Natural killer cell (primary cell): ENCODE data around the gene CD34. TPM values are rescaled to one million over a fixed set of nuclear protein-coding genes. Genes with fewer than 3 reads are reported as not detected.
A peak's percentile ranks its signal among the peaks of the same experiment; 100 is the strongest.

Source experiments
- ATAC-seq, 3 donors: fragments of 150-1000 bp in 2 of 3; fragments of 200-7000 bp in 1 of 3; cut with Tn5 transposase; 1 replicate in 1 of 3; 2 replicates in 2 of 3; pipeline ENCODE4 v1.10.0; 2021; ENCODE audit warnings: mild to moderate bottlenecking in 2 of 3, moderate library complexity in 2 of 3
- DNase-seq, 2 donors: peaks; one replicate each; pipeline versions ENCODE4 v3.0.0 to v3.0.0-alpha.2; 2013 to 2021; ENCODE audit warnings: mixed read lengths in 1 of 2
- H3K27ac ChIP-seq: one replicate; pipeline ENCODE4 v1.5.1; 2013; ENCODE audit warnings: mild to moderate bottlenecking, low read length
- H3K27me3 ChIP-seq: one replicate; pipeline ENCODE4 v1.6.1; 2013; ENCODE audit warnings: low read length; ENCODE audit not compliant: control insufficient read depth, insufficient read depth
- H3K36me3 ChIP-seq: one replicate; pipeline ENCODE4 v1.6.1; 2013; ENCODE audit warnings: low read length; ENCODE audit not compliant: control insufficient read depth, insufficient read depth
- H3K4me1 ChIP-seq: one replicate; pipeline ENCODE4 v1.6.1; 2013; ENCODE audit warnings: low read length; ENCODE audit not compliant: control insufficient read depth, insufficient read depth
- H3K4me3 ChIP-seq: one replicate; pipeline ENCODE4 v1.5.1; 2013; ENCODE audit warnings: low read length
- H3K9me3 ChIP-seq: one replicate; pipeline ENCODE4 v1.6.1; 2013; ENCODE audit warnings: low read length; ENCODE audit not compliant: control insufficient read depth, insufficient read depth
- H3K27ac Mint-ChIP-seq, 2 donors: one replicate each; pipeline ENCODE4 v1.8.0; 2022; ENCODE audit warnings: mild to moderate bottlenecking in 2 of 2, mixed read lengths in 2 of 2, moderate library complexity in 1 of 2
- H3K27me3 Mint-ChIP-seq, 2 donors: one replicate each; pipeline ENCODE4 v1.8.0; 2022; ENCODE audit warnings: low read depth in 2 of 2, mixed read lengths in 2 of 2
- H3K36me3 Mint-ChIP-seq: one replicate; pipeline ENCODE4 v1.8.0; 2022; ENCODE audit warnings: mixed read lengths
- H3K4me1 Mint-ChIP-seq, 2 donors: one replicate each; pipeline ENCODE4 v1.8.0; 2022; ENCODE audit warnings: mixed read lengths in 2 of 2
- H3K4me3 Mint-ChIP-seq: one replicate; pipeline ENCODE4 v1.8.0; 2022; ENCODE audit warnings: mild to moderate bottlenecking, moderate library complexity, mixed read lengths
- H3K9me3 Mint-ChIP-seq, 2 donors: one replicate each; pipeline ENCODE4 v1.8.0; 2022; ENCODE audit warnings: mixed read lengths in 2 of 2
- WGBS: methylation state at CpG from one replicate; pipeline ENCODE4 v1.1.7; 2013; ENCODE audit warnings: missing lambda C conversion rate; ENCODE audit not compliant: insufficient coverage; 5-methylcytosine and 5-hydroxymethylcytosine counted together
- intact Hi-C: fragments of 100-400 bp; cut with micrococcal nuclease; formaldehyde crosslinking; loops from one replicate; pipeline ENCODE4 v1.14.2; 2022
- total RNA-seq, 4 donors: library from RNA; stranded (reverse); fragments of 120-200 nt in 1 of 4; gene quantifications; one replicate each; pipeline versions ENCODE4 v1.2.3 to v1.2.4, GENCODE V29; 2013 to 2022
- TF ChIP-seq, protein P1 (sequence below): fragments of 200-600 bp; IDR thresholded peaks from one replicate; pipeline ENCODE4 v1.8.0; 2022; ENCODE audit warnings: antibody characterized with exemption

Gene CD34
- total RNA-seq, 3 donors from 2014 or later (not counting 1 experiment from before 2014, with no cell fraction given), result 0.14 to 0.30 TPM; not detected in 1

DNA sequence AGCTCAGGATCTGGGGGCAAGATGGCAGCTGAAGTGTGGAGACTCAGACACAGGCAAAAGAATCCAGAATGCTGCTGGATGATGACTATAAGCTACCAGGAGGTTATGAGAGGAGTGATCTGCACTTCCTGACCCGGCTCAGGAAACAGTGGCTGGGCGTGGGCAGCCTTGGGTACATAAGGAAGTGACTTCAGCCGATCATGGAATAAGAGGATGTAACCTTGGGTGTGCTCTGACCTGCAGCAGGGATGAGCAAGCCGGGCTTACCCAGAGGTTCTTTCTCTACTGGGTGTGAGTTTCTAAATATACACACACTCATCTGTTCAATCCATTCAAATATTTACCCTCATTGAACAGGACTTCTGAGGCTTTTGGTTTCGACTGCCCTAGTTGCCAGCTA, 62.7 kb downstream of the CD34 start:
- Histone ChIP-seq H3K9me3 (no peaks in the 10 kb centered on the region), H3K27me3 (no peaks in the 10 kb centered on the region), H3K4me3 (no peak overlapping the region), H3K27ac (peak overlapping the region; percentile 40), H3K4me1 (peaks cover 52% of the 10 kb centered on the region), H3K36me3 (peaks cover 10% of the 10 kb centered on the region)
- DNase-seq (peak in 1 of 2 donors; percentile 44), ATAC-seq (peak; percentile 67 to 75 (median 73))
- Mint-ChIP-seq H3K9me3 (no peaks in the 10 kb centered on the region), H3K27me3 (no peaks in the 10 kb centered on the region), H3K4me3 (peak overlapping the region; percentile 64), H3K27ac (peak overlapping the region; percentile 55 to 81), H3K4me1 (peaks cover 92 to 94% of the 10 kb centered on the region in 2 donors), H3K36me3 (no peaks in the 10 kb centered on the region)
- 17% methylated on average over 5 of the region's 5 CpGs for WGBS
- TF ChIP-seq, protein P1, sequence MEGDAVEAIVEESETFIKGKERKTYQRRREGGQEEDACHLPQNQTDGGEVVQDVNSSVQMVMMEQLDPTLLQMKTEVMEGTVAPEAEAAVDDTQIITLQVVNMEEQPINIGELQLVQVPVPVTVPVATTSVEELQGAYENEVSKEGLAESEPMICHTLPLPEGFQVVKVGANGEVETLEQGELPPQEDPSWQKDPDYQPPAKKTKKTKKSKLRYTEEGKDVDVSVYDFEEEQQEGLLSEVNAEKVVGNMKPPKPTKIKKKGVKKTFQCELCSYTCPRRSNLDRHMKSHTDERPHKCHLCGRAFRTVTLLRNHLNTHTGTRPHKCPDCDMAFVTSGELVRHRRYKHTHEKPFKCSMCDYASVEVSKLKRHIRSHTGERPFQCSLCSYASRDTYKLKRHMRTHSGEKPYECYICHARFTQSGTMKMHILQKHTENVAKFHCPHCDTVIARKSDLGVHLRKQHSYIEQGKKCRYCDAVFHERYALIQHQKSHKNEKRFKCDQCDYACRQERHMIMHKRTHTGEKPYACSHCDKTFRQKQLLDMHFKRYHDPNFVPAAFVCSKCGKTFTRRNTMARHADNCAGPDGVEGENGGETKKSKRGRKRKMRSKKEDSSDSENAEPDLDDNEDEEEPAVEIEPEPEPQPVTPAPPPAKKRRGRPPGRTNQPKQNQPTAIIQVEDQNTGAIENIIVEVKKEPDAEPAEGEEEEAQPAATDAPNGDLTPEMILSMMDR, result no peak
- intact Hi-C loops, result no loop called here

GRCh38 chr1:207847116-207847515, 63.8 kb downstream of the CD34 start:
- intact Hi-C loops, result no loop called here
- ATAC-seq (no peak), DNase-seq (no peak)
- Mint-ChIP-seq H3K27me3 (no peaks in the 10 kb centered on the region), H3K4me3 (no peak overlapping the region), H3K4me1 (peaks cover 81 to 89% of the 10 kb centered on the region in 2 donors), H3K36me3 (no peaks in the 10 kb centered on the region), H3K27ac (no peak overlapping the region), H3K9me3 (no peaks in the 10 kb centered on the region)
- 97% methylated on average over 5 of the region's 5 CpGs for WGBS
- Histone ChIP-seq H3K9me3 (no peaks in the 10 kb centered on the region), H3K4me1 (peaks cover 42% of the 10 kb centered on the region), H3K27me3 (no peaks in the 10 kb centered on the region), H3K36me3 (peaks cover 10% of the 10 kb centered on the region), H3K4me3 (no peak overlapping the region), H3K27ac (no peak overlapping the region)
- TF ChIP-seq, protein P1, result no peak

DNA sequence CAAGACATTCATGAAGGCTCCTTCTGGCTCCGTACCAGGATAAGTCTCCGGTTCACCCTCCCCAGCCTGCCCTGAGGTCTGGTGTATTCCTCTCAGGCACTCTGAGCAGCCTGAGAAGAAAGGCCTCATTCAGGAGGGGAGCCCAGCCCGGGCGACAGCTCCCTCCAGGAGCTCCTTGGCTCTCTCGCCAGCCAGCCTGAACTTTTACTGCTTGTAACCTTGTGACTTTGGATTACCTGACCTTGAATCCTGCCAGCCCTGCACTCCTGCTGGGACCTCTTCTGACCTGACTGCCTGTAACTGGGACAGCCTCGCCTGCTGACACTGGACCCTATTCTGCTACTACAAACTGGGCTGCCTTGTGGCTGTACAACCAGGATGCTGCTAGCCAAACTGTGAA, 65.8 kb downstream of the CD34 start:
- H3K36me3 Mint-ChIP-seq, result no peaks in the 10 kb centered on the region
- no peaks in the 10 kb centered on the region for H3K9me3 Mint-ChIP-seq
- 95% methylated on average over 6 of the region's 6 CpGs for WGBS
- Histone ChIP-seq H3K36me3 (peaks cover 3% of the 10 kb centered on the region), H3K9me3 (no peaks in the 10 kb centered on the region), H3K27ac (no peak overlapping the region), H3K4me1 (peaks cover 36% of the 10 kb centered on the region), H3K27me3 (no peaks in the 10 kb centered on the region), H3K4me3 (no peak overlapping the region)
- H3K4me3 Mint-ChIP-seq, result no peak overlapping the region
- TF ChIP-seq, protein P1, result no peak
- intact Hi-C loops, result no loop called here
- peak overlapping the region; percentile 17 to 70 for H3K27ac Mint-ChIP-seq
- H3K27me3 Mint-ChIP-seq, result no peaks in the 10 kb centered on the region
- ATAC-seq (no peak), DNase-seq (no peak)
- peaks cover 69 to 70% of the 10 kb centered on the region in 2 donors for H3K4me1 Mint-ChIP-seq

DNA sequence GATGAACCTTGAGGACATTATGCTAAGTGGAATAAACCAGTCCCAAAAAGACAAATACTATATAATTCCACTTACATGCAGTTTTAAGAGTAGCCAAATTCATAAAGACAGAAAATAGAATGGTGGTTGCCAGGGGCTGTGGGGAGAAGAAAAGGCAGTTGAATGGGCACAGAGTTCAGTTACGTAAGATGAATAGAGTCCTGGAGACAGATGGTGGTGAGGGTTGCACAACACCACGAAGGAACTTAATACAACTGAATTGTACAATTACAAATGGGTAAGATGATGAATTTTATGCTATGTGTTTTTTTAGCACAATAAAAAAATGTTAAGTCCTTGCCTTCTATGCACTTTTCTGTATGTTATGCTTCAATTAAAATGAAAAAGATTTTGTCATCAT, 66.6 kb downstream of the CD34 start:
- no peaks in the 10 kb centered on the region for H3K9me3 Mint-ChIP-seq
- H3K4me1 ChIP-seq, result peaks cover 31% of the 10 kb centered on the region
- H3K4me1 Mint-ChIP-seq, result peaks cover 63 to 66% of the 10 kb centered on the region in 2 donors
- no peak for ATAC-seq
- peak overlapping the region in 1 of 2 donors; percentile 70 for H3K27ac Mint-ChIP-seq
- peaks cover 3% of the 10 kb centered on the region for H3K36me3 ChIP-seq
- no peak for DNase-seq
- H3K36me3 Mint-ChIP-seq, result no peaks in the 10 kb centered on the region
- H3K9me3 ChIP-seq, result no peaks in the 10 kb centered on the region
- H3K27me3 Mint-ChIP-seq, result no peaks in the 10 kb centered on the region
- TF ChIP-seq, protein P1, result no peak
- intact Hi-C loops, result no loop called here
- no peaks in the 10 kb centered on the region for H3K27me3 ChIP-seq
- H3K4me3 ChIP-seq, result no peak overlapping the region
- 86% methylated on average over 1 of the region's 2 CpGs for WGBS
- H3K4me3 Mint-ChIP-seq, result no peak overlapping the region
- H3K27ac ChIP-seq, result no peak overlapping the region
